ENCODE data around the gene SLC52A3. TPM values are rescaled to one million over a fixed set of nuclear protein-coding genes. Genes with fewer than 3 reads are reported as not detected.

Gene SLC52A3
- polyA plus RNA-seq, 2 of the 4 experiments (the other 2 are of a cell fraction) = 0.56 to 0.63 TPM

DNA sequence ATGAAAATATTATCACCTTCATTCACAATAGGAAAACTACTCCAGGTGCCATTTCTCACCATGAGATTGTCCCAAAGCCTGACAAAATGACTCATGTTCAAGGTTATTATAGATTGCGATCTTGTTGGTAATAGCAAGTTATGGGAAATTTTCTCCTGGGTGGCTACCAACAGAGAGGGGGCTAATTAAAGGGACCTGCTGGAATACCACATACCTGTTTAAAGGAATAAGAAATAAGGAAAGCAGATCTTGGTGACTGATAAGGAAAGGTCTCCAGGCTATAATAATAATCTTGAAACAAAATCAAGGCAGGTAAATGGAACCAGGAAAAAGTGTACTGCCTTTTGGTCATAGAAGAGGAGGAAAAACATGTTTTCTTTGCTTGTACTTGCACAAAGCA lies 1.4 kb downstream of the SLC52A3 start:
- ATAC-seq = no peak
- H3K4me1 ChIP-seq = peaks cover 8% of the 10 kb centered on the region; the same call in 2 of the 3 replicates
- no peak overlapping the region for H3K4me2 ChIP-seq
- TF ChIP-seq, protein P1, sequence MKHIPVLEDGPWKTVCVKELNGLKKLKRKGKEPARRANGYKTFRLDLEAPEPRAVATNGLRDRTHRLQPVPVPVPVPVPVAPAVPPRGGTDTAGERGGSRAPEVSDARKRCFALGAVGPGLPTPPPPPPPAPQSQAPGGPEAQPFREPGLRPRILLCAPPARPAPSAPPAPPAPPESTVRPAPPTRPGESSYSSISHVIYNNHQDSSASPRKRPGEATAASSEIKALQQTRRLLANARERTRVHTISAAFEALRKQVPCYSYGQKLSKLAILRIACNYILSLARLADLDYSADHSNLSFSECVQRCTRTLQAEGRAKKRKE (CRISPR knock-in tag; IDR thresholded peaks at IDR 0.05; ENCODE audit: low read depth) = no peak
- no peak for TF ChIP-seq MAZ (IDR thresholded peaks at IDR 0.05; ENCODE audit: borderline replicate concordance, low read depth, low read length)
- TF ChIP-seq EHMT2 (IDR thresholded peaks at IDR 0.05; ENCODE audit: low read depth) = no peak
- TF ChIP-seq, protein P2, sequence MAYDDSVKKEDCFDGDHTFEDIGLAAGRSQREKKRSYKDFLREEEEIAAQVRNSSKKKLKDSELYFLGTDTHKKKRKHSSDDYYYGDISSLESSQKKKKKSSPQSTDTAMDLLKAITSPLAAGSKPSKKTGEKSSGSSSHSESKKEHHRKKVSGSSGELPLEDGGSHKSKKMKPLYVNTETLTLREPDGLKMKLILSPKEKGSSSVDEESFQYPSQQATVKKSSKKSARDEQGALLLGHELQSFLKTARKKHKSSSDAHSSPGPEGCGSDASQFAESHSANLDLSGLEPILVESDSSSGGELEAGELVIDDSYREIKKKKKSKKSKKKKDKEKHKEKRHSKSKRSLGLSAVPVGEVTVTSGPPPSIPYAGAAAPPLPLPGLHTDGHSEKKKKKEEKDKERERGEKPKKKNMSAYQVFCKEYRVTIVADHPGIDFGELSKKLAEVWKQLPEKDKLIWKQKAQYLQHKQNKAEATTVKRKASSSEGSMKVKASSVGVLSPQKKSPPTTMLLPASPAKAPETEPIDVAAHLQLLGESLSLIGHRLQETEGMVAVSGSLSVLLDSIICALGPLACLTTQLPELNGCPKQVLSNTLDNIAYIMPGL (CRISPR knock-in tag; IDR thresholded peaks at IDR 0.05; ENCODE audit: borderline replicate concordance) = no peak
- TF ChIP-seq, protein P3, sequence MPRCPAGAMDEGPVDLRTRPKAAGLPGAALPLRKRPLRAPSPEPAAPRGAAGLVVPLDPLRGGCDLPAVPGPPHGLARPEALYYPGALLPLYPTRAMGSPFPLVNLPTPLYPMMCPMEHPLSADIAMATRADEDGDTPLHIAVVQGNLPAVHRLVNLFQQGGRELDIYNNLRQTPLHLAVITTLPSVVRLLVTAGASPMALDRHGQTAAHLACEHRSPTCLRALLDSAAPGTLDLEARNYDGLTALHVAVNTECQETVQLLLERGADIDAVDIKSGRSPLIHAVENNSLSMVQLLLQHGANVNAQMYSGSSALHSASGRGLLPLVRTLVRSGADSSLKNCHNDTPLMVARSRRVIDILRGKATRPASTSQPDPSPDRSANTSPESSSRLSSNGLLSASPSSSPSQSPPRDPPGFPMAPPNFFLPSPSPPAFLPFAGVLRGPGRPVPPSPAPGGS (IDR thresholded peaks at IDR 0.05) = no peak
- TF ChIP-seq RCOR1 (IDR thresholded peaks at IDR 0.05; ENCODE audit: low read depth, low read length) = no peak
- TF ChIP-seq CBX8 (IDR thresholded peaks at IDR 0.05) = no peak
- TF ChIP-seq, protein P4, sequence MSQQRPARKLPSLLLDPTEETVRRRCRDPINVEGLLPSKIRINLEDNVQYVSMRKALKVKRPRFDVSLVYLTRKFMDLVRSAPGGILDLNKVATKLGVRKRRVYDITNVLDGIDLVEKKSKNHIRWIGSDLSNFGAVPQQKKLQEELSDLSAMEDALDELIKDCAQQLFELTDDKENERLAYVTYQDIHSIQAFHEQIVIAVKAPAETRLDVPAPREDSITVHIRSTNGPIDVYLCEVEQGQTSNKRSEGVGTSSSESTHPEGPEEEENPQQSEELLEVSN (IDR thresholded peaks at IDR 0.05; ENCODE audit: borderline replicate concordance, low read depth) = no peak
- no peak for TF ChIP-seq NR3C1 (IDR thresholded peaks at IDR 0.05)
- no peak for TF ChIP-seq FOXS1 (CRISPR knock-in tag; IDR thresholded peaks at IDR 0.05)
- TF ChIP-seq EHF (CRISPR knock-in tag; IDR thresholded peaks at IDR 0.05) = no peak
- TF ChIP-seq, protein P5, sequence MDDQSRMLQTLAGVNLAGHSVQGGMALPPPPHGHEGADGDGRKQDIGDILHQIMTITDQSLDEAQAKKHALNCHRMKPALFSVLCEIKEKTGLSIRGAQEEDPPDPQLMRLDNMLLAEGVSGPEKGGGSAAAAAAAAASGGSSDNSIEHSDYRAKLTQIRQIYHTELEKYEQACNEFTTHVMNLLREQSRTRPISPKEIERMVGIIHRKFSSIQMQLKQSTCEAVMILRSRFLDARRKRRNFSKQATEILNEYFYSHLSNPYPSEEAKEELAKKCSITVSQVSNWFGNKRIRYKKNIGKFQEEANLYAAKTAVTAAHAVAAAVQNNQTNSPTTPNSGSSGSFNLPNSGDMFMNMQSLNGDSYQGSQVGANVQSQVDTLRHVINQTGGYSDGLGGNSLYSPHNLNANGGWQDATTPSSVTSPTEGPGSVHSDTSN (IDR thresholded peaks at IDR 0.05) = no peak
- no peak for TF ChIP-seq ESRRA (IDR thresholded peaks at IDR 0.05; ENCODE audit: borderline replicate concordance, low read length)
- no peak for TF ChIP-seq CHD4 (IDR thresholded peaks at IDR 0.05; ENCODE audit: borderline replicate concordance)
- TF ChIP-seq BHLHE40 (IDR thresholded peaks at IDR 0.05; ENCODE audit: low read depth, low read length) = no peak
- no peak for TF ChIP-seq NPAS2 (CRISPR knock-in tag; IDR thresholded peaks at IDR 0.05; ENCODE audit: borderline replicate concordance)
- no peak for TF ChIP-seq CHD2 (IDR thresholded peaks at IDR 0.05; ENCODE audit: low read length, partially characterized antibody)
- TF ChIP-seq RNF2 (IDR thresholded peaks at IDR 0.05; ENCODE audit: borderline replicate concordance, low read depth) = no peak
- TF ChIP-seq GATA3 (IDR thresholded peaks at IDR 0.05; ENCODE audit: borderline replicate concordance) = no peak
- no peak for TF ChIP-seq HEYL (CRISPR knock-in tag; IDR thresholded peaks at IDR 0.05)
- no peak overlapping the region for H3K4me3 ChIP-seq
- no peak for FAIRE-seq
- POLR2A ChIA-PET = no interaction called here
- CTCF ChIA-PET = no interaction called here
- H3K27ac ChIP-seq = no peak overlapping the region
- peaks cover 3% of the 10 kb centered on the region; the same call in 1 of the 3 replicates for H3K9me3 ChIP-seq
- no peak for DNase-seq (ENCODE audit: low read depth in 1 of 2, low spot score in 1 of 2)
- WGBS (ENCODE audit: missing lambda C conversion rate) = 49% methylated on average over 1 of the region's 1 CpG

DNA sequence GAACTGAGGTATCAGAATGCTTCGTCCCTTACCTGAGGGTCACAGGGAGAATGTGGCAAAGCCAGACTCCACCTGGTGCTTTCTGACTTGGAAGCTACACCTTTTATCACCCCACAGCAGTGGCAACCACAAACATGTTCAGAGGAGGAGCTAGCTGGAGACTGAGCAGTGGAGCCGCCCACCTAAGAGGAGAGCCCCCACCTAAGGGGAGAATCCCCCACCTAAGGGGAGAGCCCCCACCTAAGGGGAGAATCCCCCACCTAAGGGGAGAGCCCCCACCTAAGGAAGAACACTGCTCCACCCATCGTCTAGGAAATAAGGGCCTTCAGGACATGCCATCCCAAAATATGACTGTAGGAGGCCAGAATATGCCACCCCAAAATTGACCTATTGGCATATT lies 4.0 kb downstream of the SLC52A3 start:
- 44% methylated on average over 3 of the region's 3 CpGs for WGBS (ENCODE audit: missing lambda C conversion rate)
- no peak for FAIRE-seq
- CTCF ChIA-PET = interaction anchor here (0.9 to 4.8 kb wide), 7 partner anchors 10 to 193 kb away, joined by 3 to 26 read pairs (median 3); no protein-coding TSS in a partner anchor
- no peak for DNase-seq (ENCODE audit: low read depth in 1 of 2, low spot score in 1 of 2)
- Histone ChIP-seq H3K4me3 (no peak overlapping the region), H3K4me1 (peaks cover 6% of the 10 kb centered on the region; the same call in 2 of the 3 replicates), H3K9me3 (no peaks in the 10 kb centered on the region), H3K4me2 (no peak overlapping the region), H3K27ac (no peak overlapping the region)
- TF ChIP-seq GATA3 (IDR thresholded peaks at IDR 0.05; ENCODE audit: borderline replicate concordance) (no peak), EHF (CRISPR knock-in tag; IDR thresholded peaks at IDR 0.05) (no peak), HOXA7 (CRISPR knock-in tag; IDR thresholded peaks at IDR 0.05) (no peak), KDM1A (IDR thresholded peaks at IDR 0.05; ENCODE audit: low read depth) (no peak), RFX5 (IDR thresholded peaks at IDR 0.05) (no peak), HEYL (CRISPR knock-in tag; IDR thresholded peaks at IDR 0.05) (no peak), ZC3H11A (IDR thresholded peaks at IDR 0.05) (no peak), ZSCAN20 (CRISPR knock-in tag; IDR thresholded peaks at IDR 0.05) (no peak), SREBF2 (IDR thresholded peaks at IDR 0.05) (no peak), RAD21 (conservative IDR thresholded peaks at IDR 0.05 in 1 of 2, IDR thresholded peaks at IDR 0.05 in 1 of 2) (no peak), EP300 (IDR thresholded peaks at IDR 0.05) (no peak), POLR2AphosphoS2 (conservative IDR thresholded peaks at IDR 0.05; ENCODE audit: low read length) (no peak), TP53 (CRISPR knock-in tag; IDR thresholded peaks at IDR 0.05) (no peak), ESRRA (IDR thresholded peaks at IDR 0.05; ENCODE audit: borderline replicate concordance, low read length) (no peak)
- TF ChIP-seq, protein P3 (IDR thresholded peaks at IDR 0.05) = no peak
- POLR2A ChIA-PET = no interaction called here
- ATAC-seq = no peak
